MM.1S (cell line): ENCODE data around the gene MEGF6.

Experiments used
- EZH2 ChIP-seq: fragments of 300-600 bp; sonication (generic); optimal IDR thresholded peaks from 2 replicates; pipeline ENCODE3; 2017; ENCODE audit warnings: low read depth, mild to moderate bottlenecking, antibody characterized with exemption, low read length, mixed read lengths
- EZH2phosphoT487 ChIP-seq: fragments of 300-600 bp; sonication (generic); IDR thresholded peaks from 2 replicates; pipeline ENCODE4 v1.6.1; 2018; ENCODE audit warnings: antibody characterized with exemption, low read length
- TF ChIP-seq, protein P1 (sequence below): fragments of 300-600 bp; sonication (generic); IDR thresholded peaks from 2 replicates; pipeline ENCODE4 v1.5.1; 2016; ENCODE audit warnings: antibody characterized with exemption, low read length, mixed read lengths

DNA sequence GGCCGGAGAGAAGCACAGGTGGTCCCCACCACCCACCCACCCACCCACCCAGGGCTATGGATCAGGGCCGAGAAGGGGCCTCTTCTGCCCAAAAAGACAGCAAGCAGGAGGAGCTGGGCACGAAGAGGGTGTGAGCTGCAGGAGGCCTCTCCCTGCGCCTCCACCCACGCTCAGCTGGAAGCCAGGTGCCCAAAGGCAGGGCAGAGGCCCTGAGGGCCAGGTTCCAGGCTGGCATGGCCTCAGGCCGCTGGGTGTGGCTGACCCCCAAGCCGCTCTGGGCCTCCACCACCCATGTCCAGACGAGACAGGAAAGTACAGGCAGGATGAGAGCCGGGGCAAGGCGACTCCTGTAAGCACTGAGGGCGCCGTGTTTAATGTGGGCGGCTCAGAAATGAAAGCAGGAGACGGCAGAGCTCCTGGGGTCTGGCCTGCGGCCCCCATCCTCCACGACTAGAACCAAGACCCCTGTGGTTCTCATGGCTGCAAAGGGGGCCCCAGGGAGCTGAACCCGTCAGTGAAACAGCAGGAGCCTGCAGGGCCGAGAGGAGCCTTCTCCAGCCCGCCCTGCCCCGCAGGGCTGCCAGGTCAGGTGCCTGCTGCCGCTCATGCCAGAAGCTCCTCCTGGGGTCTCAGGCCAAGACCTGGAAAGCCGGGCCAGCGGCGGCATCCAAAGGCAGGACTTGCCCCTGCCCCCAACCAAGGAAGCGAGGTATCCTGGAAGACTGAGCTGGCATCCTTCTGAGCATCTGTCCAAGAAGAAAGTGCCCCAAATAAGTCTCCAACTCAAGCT, 56.0 kb downstream of the MEGF6 start:
- TF ChIP-seq, protein P1, sequence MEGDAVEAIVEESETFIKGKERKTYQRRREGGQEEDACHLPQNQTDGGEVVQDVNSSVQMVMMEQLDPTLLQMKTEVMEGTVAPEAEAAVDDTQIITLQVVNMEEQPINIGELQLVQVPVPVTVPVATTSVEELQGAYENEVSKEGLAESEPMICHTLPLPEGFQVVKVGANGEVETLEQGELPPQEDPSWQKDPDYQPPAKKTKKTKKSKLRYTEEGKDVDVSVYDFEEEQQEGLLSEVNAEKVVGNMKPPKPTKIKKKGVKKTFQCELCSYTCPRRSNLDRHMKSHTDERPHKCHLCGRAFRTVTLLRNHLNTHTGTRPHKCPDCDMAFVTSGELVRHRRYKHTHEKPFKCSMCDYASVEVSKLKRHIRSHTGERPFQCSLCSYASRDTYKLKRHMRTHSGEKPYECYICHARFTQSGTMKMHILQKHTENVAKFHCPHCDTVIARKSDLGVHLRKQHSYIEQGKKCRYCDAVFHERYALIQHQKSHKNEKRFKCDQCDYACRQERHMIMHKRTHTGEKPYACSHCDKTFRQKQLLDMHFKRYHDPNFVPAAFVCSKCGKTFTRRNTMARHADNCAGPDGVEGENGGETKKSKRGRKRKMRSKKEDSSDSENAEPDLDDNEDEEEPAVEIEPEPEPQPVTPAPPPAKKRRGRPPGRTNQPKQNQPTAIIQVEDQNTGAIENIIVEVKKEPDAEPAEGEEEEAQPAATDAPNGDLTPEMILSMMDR, result no peak
- TF ChIP-seq EZH2phosphoT487 (no peak), EZH2 (no peak)
